Retinal pigment epithelial cell (primary cell): ENCODE measurements around the gene SHE.

Source experiments
- DNase-seq: peaks from one replicate; pipeline ENCODE4 v3.0.0-alpha.2; 2010; ENCODE audit warnings: low read depth
- H3K4me3 ChIP-seq: 2 replicates; pipeline ENCODE4 v1.5.1; 2011; ENCODE audit warnings: mild to moderate bottlenecking, low read length, control low read depth, moderate library complexity
- CTCF ChIP-seq: conservative IDR thresholded peaks from 2 replicates; pipeline ENCODE4 v1.5.1; 2011; ENCODE audit warnings: low read depth, low read length, control low read depth, inconsistent platforms

The SHE gene

DNA sequence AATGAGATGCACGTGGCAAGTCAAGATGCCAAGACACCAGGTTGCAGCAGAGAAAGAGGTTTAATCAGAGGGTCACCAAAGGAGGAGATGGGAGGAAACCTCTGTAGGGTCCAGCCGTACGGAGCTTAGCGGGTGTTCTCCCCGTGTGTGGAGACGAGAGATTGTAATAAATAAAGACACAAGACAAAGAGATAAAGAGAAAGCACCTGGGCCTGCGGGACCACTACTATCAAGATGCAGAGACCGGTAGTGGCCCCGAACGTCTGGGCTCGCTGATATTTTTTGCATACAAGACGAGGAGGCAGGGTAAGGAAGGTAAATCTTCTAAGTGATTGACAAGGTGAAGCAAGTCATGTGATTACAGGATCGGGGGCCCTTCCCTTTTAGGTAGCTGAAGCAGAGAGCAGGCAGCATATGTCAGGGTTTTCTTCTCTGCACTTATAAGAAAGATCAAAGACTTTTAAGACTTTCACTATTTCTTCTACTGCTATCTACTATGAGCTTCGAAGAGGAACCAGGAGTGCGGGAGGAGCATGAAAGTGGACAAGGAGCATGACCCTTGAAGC, 41.4 kb downstream of the SHE start:
- no peak for DNase-seq
- no peak overlapping the region for H3K4me3 ChIP-seq
- TF ChIP-seq CTCF = no peak

- no peak overlapping the region for H3K4me3 ChIP-seq
- no peak for DNase-seq
- no peak for TF ChIP-seq CTCF
These were observed 43.1 kb downstream of the SHE start for GRCh38 chr1:154459080-154459479.

- no peak overlapping the region for H3K4me3 ChIP-seq
- TF ChIP-seq CTCF = no peak
- DNase-seq = no peak
These were observed 45.6 kb downstream of the SHE start for GRCh38 chr1:154456631-154457030.

GRCh38 chr1:154454386-154455120, 47.7 kb downstream of the SHE start:
- no peak overlapping the region for H3K4me3 ChIP-seq
- no peak for TF ChIP-seq CTCF
- DNase-seq = no peak

GRCh38 chr1:154453574-154454352, 48.4 kb downstream of the SHE start:
- no peak for TF ChIP-seq CTCF
- DNase-seq = no peak
- no peak overlapping the region for H3K4me3 ChIP-seq

DNA sequence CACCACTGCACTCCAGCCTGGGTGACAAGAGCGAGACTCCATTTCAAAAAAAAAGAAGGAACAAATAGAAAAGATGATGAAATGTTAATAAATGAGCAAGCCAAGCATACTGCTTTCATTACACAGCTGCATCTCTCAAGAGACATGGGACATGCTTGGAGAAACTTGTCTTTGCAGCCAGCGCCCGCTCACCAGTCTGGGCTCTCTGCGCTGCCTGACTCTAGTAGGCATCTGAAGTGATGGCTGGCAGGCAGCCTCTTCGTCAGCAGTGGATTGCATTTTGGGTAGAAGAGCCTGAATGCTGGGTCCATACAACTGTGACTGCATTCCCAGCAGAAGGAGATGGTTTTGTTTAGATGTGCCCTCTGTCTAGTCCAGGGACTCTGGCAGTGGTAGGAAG, 49.1 kb downstream of the SHE start:
- no peak for TF ChIP-seq CTCF
- DNase-seq = no peak
- H3K4me3 ChIP-seq = no peak overlapping the region
